NT2/D1 (cell line): ENCODE measurements around the gene CMTM4.
"Not testable (repeated sequence)": the region's sequence is repeated elsewhere in the genome, so short reads cannot be mapped to it uniquely, and the experiment has no call there.

Experiments
- SUZ12 ChIP-seq: IDR thresholded peaks from 2 replicates; pipeline ENCODE4 v1.6.1; 2011; ENCODE audit not compliant: insufficient read length, insufficient read depth; ENCODE audit errors: extremely low read depth
- ZNF274 ChIP-seq: IDR thresholded peaks from 2 replicates; pipeline ENCODE4 v1.6.1; 2011; ENCODE audit warnings: mild to moderate bottlenecking, low read depth, low read length

- TF ChIP-seq ZNF274, SUZ12: not testable (repeated sequence)
Observed at GRCh38 chr16:66661671-66662346, 34.7 kb downstream of the CMTM4 start.
